ENCODE measurements around the gene PAX5.

PAX5 gene

DNA sequence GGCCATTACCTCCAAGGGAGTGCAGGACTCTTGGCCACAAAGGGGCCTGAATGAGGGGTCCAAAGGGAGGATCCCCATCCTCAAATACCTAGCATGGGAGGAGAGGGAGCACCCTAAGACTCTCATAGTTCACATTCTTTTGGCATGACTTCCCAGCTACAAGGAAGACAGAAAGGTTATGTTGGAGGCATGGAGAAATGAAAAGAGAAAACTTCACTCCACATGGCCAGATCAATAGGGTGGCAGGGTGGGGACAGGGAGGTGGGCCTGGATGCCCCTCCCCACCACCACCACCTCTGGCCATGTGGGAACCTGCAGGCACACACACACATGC lies 97.6 kb downstream of the PAX5 start:
- Histone ChIP-seq H3K9me2 (replicated peaks; ENCODE audit: control insufficient read depth, low read length) (no peaks in the 10 kb centered on the region), H3K4me1 (ENCODE audit: control insufficient read depth, low read length) (peaks cover 35% of the 10 kb centered on the region), H4K20me1 (ENCODE audit: control insufficient read depth, insufficient read depth, low read depth, low read length) (peaks cover 18% of the 10 kb centered on the region; the same call in 1 of the 2 replicates), H3F3A (ENCODE audit: control insufficient read depth, insufficient read depth) (0 out of 2 replicates have a peak, but pooled peaks cover 7% of the 10 kb centered on the region), H3K79me2 (ENCODE audit: control insufficient read depth, low read length) (peaks cover 89% of the 10 kb centered on the region), H3K4me2 (ENCODE audit: low read length) (no peak overlapping the region), H3K27ac (ENCODE audit: low read depth, low read length) (no peak overlapping the region), H3K9me3 (ENCODE audit: control insufficient read depth, insufficient read depth, low read length) (no peaks in the 10 kb centered on the region), H3K36me3 (ENCODE audit: control insufficient read depth, low read length) (peaks cover 100% of the 10 kb centered on the region), H3K4me3 (ENCODE audit: low read length) (no peak overlapping the region), H3K27me3 (ENCODE audit: control insufficient read depth, low read length) (no peaks in the 10 kb centered on the region)
- TF ChIP-seq EZH2phosphoT487 (IDR thresholded peaks at IDR 0.05; ENCODE audit: borderline replicate concordance, low read length), result no peak

DNA sequence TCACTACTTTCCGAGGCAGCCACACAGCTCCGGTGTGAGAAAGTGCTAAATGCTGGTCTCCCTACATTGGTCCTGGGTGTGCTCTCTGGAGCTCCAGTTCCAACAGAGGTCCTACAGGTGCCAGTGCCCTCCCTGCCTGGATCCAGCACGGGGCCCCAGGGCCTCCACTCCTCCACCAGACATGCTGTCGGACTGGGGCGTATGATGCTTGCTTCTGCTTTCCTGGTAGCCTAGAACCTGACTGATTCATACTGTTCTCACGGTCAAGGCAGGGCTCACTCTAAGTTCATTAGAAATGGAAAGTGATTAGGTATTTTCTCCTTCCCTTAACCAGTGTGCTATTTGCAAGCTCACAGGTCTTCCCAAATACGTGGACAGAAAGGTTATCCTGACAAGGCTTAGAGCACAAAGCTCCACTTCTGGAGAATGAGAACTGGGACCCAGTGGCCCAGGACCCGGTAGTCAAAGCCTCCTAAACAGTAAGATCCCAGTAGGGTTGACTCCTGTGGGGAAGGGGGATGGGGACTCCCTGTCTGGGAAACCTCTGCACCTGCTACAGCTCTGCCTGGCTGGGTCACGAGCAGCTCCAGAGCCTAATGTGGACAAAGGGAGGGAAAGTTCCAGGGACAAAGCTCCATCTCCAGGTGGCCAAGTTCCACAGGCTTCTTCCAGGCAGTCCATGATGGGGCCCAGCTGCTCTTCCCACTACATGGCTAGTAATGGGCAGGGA lies 98.1 kb downstream of the PAX5 start:
- no peak overlapping the region for H3K27ac ChIP-seq (ENCODE audit: low read depth, low read length)

DNA sequence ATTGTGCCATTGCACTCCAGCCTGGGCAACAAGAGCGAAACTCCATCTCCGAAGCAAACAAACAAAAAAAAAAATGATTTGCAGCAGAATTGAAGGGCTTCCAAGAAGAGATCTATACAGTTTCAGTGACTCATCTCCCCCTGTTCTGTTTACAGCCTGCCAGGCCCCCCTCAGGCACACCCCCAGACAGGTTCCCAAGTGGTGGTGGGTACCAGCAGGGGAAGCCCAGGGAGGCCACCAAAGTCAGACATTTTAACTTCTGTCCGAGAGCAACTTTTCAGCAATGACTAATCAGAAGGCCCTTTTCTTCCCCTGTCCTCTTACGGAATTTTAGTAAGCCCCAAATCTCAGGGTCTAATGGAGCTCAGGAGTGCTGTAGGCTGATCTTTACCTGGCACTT lies 98.7 kb downstream of the PAX5 start:
- H3K79me2 ChIP-seq (ENCODE audit: control insufficient read depth, low read length), result peaks cover 89% of the 10 kb centered on the region
- peaks cover 100% of the 10 kb centered on the region for H3K36me3 ChIP-seq (ENCODE audit: control insufficient read depth, low read length)
- TF ChIP-seq, protein P1, sequence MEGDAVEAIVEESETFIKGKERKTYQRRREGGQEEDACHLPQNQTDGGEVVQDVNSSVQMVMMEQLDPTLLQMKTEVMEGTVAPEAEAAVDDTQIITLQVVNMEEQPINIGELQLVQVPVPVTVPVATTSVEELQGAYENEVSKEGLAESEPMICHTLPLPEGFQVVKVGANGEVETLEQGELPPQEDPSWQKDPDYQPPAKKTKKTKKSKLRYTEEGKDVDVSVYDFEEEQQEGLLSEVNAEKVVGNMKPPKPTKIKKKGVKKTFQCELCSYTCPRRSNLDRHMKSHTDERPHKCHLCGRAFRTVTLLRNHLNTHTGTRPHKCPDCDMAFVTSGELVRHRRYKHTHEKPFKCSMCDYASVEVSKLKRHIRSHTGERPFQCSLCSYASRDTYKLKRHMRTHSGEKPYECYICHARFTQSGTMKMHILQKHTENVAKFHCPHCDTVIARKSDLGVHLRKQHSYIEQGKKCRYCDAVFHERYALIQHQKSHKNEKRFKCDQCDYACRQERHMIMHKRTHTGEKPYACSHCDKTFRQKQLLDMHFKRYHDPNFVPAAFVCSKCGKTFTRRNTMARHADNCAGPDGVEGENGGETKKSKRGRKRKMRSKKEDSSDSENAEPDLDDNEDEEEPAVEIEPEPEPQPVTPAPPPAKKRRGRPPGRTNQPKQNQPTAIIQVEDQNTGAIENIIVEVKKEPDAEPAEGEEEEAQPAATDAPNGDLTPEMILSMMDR (IDR thresholded peaks at IDR 0.05; ENCODE audit: low read depth, low read length, poor library complexity, severe bottlenecking), result no peak
- no peak for TF ChIP-seq EZH2phosphoT487 (IDR thresholded peaks at IDR 0.05; ENCODE audit: borderline replicate concordance, low read length)
- H3K27ac ChIP-seq (ENCODE audit: low read depth, low read length), result no peak overlapping the region
- peaks cover 21% of the 10 kb centered on the region; the same call in 1 of the 2 replicates for H4K20me1 ChIP-seq (ENCODE audit: control insufficient read depth, insufficient read depth, low read depth, low read length)
- H3K4me3 ChIP-seq (ENCODE audit: low read length), result no peak overlapping the region
- H3K4me1 ChIP-seq (ENCODE audit: control insufficient read depth, low read length), result peaks cover 27% of the 10 kb centered on the region
- H3K9me3 ChIP-seq (ENCODE audit: control insufficient read depth, insufficient read depth, low read length), result no peaks in the 10 kb centered on the region
- H3K9me2 ChIP-seq (replicated peaks; ENCODE audit: control insufficient read depth, low read length), result no peaks in the 10 kb centered on the region
- H3K4me2 ChIP-seq (ENCODE audit: low read length), result no peak overlapping the region
- H3K27me3 ChIP-seq (ENCODE audit: control insufficient read depth, low read length), result no peaks in the 10 kb centered on the region
- H3F3A ChIP-seq (ENCODE audit: control insufficient read depth, insufficient read depth), result 0 out of 2 replicates have a peak, but pooled peaks cover 7% of the 10 kb centered on the region

More for the DNA sequence above, 98.1 kb downstream of the PAX5 start:
- no peaks in the 10 kb centered on the region for H3K9me2 ChIP-seq (replicated peaks; ENCODE audit: control insufficient read depth, low read length)
- TF ChIP-seq, protein P1 (IDR thresholded peaks at IDR 0.05; ENCODE audit: low read depth, low read length, poor library complexity, severe bottlenecking), result no peak
- TF ChIP-seq EZH2phosphoT487 (IDR thresholded peaks at IDR 0.05; ENCODE audit: borderline replicate concordance, low read length), result no peak
- H3K4me3 ChIP-seq (ENCODE audit: low read length), result no peak overlapping the region
- H3K9me3 ChIP-seq (ENCODE audit: control insufficient read depth, insufficient read depth, low read length), result no peaks in the 10 kb centered on the region
- H3K36me3 ChIP-seq (ENCODE audit: control insufficient read depth, low read length), result peaks cover 100% of the 10 kb centered on the region
- H3K4me2 ChIP-seq (ENCODE audit: low read length), result no peak overlapping the region
- peaks cover 32% of the 10 kb centered on the region for H3K4me1 ChIP-seq (ENCODE audit: control insufficient read depth, low read length)
- H3F3A ChIP-seq (ENCODE audit: control insufficient read depth, insufficient read depth), result 0 out of 2 replicates have a peak, but pooled peaks cover 7% of the 10 kb centered on the region
- H3K79me2 ChIP-seq (ENCODE audit: control insufficient read depth, low read length), result peaks cover 89% of the 10 kb centered on the region
- H3K27me3 ChIP-seq (ENCODE audit: control insufficient read depth, low read length), result no peaks in the 10 kb centered on the region
- H4K20me1 ChIP-seq (ENCODE audit: control insufficient read depth, insufficient read depth, low read depth, low read length), result peaks cover 21% of the 10 kb centered on the region; the same call in 1 of the 2 replicates

DNA sequence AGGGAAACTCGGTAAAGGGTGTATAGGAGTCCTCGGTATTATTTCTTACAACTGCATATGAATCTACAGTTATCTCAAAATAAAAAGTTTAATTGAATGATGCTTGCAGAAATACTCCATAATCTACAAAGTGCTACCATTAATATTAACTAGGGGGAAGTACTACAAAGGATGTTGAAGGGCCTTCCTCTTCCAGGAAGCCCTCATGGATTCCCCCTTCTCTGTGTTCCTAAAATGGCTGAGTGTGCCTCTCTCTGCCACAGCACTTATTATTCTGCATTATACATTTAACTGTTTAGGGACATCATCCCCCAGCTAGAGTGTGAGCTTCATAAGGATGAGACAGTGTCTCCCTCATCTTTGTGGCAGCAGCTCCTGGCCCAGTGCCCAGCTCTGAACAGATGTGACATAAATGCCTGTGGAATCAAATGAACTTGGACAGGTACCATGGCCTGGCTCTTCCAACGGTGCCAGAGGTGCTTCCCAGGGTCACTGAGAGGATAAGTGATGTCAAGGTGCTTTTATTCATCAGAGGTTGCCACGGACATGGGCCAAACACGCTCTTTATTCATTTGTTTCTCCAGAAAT lies 99.5 kb downstream of the PAX5 start:
- TF ChIP-seq, protein P1 (IDR thresholded peaks at IDR 0.05; ENCODE audit: low read depth, low read length, poor library complexity, severe bottlenecking), result no peak
- no peak for TF ChIP-seq EZH2phosphoT487 (IDR thresholded peaks at IDR 0.05; ENCODE audit: borderline replicate concordance, low read length)
- Histone ChIP-seq H3K27me3 (ENCODE audit: control insufficient read depth, low read length) (no peaks in the 10 kb centered on the region), H3K36me3 (ENCODE audit: control insufficient read depth, low read length) (peaks cover 99% of the 10 kb centered on the region), H3K4me1 (ENCODE audit: control insufficient read depth, low read length) (peaks cover 20% of the 10 kb centered on the region), H3F3A (ENCODE audit: control insufficient read depth, insufficient read depth) (0 out of 2 replicates have a peak, but pooled peaks cover 7% of the 10 kb centered on the region), H3K79me2 (ENCODE audit: control insufficient read depth, low read length) (peaks cover 87% of the 10 kb centered on the region), H4K20me1 (ENCODE audit: control insufficient read depth, insufficient read depth, low read depth, low read length) (peaks cover 21% of the 10 kb centered on the region; the same call in 1 of the 2 replicates), H3K9me2 (replicated peaks; ENCODE audit: control insufficient read depth, low read length) (no peaks in the 10 kb centered on the region), H3K27ac (ENCODE audit: low read depth, low read length) (no peak overlapping the region), H3K9me3 (ENCODE audit: control insufficient read depth, insufficient read depth, low read length) (no peaks in the 10 kb centered on the region), H3K4me2 (ENCODE audit: low read length) (no peak overlapping the region), H3K4me3 (ENCODE audit: low read length) (no peak overlapping the region)

Measured in DOHH2 (cell line).